ENCODE results near the gene BICRAL.
"Not testable (repeated sequence)": the region's sequence is repeated elsewhere in the genome, so short reads cannot be mapped to it uniquely, and the experiment has no call there.

The BICRAL gene

DNA sequence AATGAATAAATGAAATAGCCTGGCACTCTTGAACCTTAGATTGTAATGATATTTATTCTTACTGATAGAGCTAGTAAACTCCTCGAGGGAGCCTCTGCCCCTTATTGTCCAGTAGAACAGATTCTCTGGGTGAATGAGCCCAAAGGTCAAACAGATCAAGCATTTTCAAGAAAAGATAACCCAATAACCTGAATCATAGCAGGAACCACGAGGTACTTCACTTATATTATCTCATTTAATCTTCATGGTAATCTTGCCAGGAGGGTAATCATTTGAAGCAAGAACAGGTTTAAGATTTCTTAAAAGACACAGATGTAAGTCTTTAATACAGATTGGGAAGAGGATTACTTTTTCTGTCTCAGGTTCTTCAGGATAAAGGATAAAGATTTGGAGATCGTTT lies 18.9 kb upstream of the BICRAL start:
- no peak for DNase-seq

DNA sequence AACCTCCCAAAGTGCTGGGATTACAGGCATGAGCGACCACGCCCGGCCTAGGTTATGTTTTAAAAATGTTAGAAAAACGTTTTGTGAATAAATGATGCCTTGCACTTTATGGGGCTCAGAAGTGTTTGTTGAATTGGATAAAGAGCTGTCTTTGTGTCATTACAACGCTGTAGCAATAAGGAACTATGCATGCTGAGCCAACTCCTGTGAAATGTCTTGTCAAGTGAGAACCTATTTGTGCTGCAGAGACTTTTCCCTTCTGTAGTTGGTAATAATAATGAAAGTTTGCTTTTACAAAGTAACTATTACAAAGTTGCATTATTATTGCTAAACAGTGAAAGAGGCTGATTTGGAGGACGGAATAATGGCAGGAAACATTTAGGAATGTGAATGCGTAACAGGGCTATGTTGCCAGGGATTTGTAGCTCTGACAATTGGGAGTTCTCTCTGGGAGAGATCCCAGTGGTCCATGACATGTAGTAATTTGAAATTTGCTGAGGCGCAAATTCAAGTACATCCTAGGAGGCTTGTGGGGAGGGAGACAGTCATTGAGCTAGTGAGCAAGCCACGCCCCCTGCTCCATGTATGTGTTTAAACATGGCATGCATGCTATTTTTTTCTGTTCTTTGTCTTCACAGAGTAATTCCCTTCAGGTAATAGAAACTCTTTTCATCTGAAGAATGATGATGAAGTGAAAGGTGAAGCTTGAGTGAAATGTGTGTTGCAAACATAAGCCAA lies 16.8 kb upstream of the BICRAL start:
- no peak for DNase-seq

DNA sequence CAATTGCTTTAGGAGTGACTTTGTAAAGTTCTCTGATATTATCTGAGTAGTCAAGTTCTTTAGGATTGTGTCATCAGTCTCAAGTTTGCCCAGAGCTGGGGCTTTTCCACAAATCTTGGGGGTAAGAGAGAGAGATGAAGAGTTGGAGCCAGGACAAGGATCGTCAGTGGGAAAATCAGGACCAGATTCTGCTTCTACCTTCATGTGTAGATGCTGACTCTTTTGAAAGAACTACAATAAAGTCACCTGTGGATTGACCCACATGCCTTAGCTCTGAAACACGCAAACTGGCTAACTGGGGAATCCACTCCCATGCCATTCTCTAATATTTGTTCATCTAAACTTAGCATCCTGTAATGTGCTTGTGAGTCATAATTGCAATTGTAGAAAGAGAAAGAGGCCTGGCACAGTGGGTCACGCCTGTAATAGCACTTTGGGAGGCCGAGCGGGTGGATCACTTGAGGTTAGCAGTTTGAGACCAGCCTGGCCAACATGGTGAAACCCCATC lies 15.6 kb upstream of the BICRAL start:
- DNase-seq, result no peak

DNA sequence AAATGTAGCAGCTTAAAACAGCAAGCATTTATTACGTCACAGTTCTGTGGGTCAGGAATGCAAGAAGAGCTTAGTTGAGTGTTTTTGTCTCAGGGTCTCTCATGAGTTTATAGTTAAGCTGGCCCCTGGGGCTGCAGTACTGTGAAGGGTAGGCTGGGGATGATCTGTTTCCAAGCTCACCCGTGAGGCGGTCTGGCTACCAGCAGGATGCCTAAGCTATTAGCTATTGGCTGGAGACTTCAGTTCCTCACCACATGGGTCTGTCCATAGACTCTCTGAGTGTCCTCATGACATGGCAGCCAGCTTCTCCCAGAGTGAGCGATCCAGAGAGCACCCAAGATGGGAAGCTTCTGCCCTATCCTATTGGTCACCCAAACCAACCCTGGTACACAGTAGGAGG lies 12.8 kb upstream of the BICRAL start:
- DNase-seq, result no peak

DNA sequence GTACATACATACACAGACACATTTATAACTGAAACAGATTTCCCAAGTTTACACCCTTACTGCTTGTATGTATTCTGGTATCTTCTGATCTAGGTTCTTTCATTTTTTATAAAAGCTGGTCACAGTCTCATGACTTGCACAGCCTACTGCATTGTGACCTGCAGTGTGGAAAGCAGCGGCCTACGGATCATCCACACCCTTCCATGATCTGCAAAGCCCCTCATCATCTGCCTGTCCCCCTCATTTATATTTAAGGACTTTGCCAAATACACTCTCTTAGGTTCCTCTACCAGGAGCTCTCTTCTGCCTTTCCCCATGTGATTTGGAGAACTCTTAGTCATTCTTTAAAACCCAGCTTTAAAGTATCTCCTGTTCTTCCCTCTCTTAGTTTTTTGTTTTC lies 12.0 kb upstream of the BICRAL start:
- no peak for DNase-seq

DNA sequence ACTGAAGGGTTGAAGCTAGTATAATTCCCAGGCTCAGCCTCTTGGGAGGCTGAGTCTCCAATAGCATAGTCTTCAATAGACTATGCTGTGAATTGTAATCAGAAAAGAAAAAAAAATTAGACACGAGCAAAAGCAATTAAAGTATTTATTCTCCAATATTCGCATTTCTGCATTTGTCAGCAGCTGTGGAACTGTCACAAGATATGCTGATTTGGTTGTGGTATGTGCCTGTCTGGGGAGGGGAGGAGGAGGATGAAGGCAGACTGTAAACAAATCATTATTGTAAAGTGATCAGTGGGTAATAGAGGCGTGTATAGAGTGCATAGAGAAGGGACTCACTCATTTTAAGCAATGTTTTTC lies 10.1 kb upstream of the BICRAL start:
- DNase-seq, result no peak

DNA sequence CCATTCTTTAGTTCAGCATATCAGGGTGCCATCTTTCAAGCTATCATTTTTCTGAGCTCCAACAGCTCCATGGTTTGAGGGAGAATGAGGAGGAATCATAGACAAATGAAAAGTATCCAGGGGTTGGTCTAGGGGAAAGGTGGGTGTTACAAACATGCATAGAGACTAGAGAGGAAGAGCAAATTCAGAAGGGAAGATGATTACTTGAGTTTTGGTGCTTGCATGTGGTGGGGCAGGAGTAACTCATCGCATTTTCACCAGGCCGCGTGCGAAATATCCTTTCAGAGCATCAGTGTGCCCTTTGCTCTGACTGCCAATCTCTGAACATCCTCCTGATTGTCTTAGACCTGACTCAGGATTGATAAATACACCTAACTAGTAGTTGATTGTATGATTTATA lies 7.7 kb upstream of the BICRAL start:
- no peak for DNase-seq

DNA sequence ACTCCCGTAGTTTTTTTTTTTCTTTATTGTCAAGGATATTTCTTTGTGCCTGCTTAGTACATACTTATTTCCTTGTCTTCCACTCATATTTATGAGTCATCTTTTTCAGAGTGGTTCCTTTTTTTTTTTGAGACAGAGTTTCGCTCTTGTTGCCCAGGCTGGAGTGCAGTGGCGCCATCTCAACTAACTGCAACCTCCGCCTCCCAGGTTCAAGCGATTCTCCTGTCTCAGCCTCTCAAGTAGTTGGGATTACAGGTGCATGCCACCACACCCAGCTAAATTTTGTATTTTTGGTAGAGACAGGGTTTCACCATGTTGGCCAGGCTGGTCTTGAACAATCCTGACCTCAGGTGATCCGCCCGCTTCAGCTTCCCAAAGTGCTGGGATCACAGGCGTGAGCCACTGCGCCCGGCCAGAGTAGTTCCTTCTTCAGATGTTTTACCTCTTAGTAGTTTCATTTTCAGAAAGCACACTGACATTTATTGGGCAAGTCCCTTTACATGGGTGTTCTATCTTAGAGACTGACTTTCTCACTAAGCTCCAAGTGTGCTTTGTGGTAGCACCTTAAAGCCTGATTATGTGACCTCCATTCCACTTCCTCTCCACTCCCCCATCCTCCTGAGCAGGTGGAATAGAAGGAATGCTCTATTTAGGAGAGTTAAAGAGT lies 6.9 kb upstream of the BICRAL start:
- DNase-seq, result not testable (repeated sequence)

DNA sequence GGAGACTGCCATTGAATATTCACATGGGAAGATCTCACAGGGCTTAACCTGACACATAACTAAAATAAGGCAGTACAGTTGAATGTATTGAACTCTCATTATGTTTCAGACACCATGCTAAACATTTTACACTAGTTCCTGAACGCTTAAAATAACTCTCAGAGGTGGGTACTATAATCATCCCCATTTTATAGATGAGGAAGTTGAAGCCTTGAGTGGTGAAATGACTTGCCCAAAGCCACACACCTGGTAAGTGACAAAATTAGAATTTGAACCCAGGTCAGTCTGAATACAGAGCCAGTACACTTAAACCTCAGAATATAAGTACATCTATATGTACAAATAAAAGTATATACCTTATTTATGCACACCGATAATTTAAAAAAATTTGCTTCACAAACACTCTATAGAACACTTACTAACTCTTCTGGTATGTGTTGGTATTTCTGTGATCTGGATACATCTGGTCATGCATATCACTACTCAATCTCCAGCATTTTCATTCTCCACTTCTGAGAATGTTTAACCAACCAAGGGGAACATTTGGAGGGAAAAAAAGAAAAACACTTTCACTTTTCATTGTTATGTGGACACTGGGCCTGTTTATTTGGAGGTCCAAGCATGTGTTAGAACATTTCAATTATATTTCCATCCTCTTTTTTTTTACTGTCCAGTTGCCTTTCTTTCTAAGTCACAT lies 4.6 kb upstream of the BICRAL start:
- no peak for DNase-seq

DNA sequence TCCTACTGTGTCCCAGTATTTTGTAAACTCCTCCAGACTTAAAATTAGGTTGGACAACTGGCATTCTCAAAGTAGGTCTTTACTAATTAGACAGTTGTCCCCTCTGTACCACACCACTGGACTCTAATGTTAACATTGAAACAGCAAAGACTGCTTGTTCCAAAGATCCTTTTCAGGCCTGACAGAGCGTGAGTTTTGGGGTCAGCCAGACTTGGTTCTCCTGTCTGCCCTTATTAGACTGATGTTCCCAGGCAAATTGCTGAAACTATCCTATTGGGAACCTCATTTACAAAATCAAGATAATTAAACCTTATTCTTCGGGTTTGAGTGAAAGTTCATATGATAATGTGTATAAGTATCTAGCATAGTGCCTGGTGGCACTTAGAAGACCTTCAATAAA lies 3.7 kb upstream of the BICRAL start:
- no peak for DNase-seq

DNA sequence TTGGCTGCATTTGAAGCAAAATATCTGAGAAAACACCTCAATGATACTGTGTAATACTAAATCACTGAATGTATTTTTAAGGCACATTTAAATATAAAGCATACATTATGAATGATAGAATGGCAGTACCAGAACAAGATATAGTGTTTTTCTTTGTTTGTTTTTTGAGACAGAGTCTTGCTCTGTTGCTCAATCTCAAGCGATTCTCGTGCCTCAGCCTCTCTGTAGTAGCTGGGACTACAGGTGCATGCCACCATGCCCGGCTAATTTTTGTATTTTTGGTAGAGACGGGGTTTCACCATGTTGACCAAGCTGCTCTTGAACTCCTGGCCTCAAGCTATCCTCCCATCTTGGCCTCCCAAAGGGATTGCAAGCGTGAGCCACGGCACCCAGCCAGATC lies 2.3 kb upstream of the BICRAL start:
- no peak for DNase-seq

DNA sequence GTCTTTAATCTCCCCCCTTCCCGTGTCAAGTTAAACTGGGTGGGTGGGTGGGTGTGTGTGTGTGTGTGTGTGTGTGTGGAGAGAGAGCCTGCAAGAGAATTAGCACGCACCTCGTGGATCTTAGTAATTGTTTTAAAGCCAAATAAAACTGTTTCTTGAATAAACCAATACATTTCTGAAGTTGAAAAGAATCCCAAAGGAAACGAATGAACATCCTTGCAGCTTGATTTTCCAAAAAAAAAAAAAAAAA lies 381 bp upstream of the BICRAL start:
- no peak for DNase-seq

DNA sequence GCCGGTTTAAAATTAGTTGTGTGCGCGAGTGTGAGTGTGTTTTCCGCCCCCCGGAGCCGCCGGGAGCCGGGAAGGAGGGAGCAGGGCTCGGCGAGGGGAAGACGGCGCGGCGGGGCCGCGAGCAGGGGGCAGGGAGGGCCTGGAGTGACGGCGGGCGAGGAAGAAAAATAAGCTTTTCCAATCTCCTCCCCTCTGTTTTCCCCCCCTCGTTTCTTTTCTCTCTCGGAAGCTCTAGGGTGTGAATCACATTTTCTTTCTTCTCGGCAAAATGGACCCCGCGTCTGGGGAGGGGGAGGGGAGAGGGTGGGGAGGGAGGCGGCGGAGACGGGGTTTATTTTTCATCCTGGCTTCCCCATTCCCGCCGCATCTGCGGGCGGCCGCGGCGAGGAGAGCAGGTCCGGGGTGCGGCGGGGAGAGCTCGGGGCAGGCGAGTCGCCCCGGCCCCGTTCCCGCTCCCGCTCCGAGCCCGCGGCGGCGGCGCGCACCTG lies 881 bp downstream of the BICRAL start:
- DNase-seq, result peak; percentile 81 to 94

DNA sequence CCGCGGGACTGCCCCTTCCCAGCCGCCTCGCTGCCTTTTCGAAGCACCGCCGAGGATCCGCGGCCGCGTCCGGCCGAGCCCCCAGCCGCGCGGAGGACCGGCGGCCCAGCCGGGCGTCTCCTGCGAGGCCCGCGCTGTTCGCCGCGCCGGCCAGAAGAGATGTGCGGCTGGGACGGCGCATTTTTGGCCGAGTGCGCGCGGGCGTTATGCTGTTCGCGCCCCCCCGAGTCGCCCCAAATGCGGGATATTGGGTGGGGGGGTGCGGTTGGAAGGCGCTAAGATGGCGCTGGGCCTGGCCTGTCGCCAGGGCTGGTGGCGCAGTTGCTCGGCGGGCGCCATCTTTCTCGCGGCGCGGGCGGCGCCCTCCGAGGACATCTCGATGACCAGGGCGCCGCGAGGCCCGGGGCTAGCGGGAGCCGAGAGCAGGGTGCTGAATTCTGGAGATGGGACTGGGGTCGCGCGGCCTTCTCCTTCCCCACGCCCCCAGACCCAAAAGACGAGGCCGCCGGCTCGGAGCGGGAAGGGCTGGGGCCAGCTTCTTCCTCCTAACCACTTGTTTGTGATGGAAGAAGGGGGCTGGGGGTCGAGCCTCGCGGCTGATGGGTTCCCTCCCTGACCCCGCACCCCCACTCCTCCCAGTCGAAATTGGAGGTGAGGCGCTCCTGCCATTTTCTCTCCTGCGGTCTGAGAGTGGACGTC lies 1.5 kb downstream of the BICRAL start:
- peak; percentile 62 to 90 for DNase-seq

DNA sequence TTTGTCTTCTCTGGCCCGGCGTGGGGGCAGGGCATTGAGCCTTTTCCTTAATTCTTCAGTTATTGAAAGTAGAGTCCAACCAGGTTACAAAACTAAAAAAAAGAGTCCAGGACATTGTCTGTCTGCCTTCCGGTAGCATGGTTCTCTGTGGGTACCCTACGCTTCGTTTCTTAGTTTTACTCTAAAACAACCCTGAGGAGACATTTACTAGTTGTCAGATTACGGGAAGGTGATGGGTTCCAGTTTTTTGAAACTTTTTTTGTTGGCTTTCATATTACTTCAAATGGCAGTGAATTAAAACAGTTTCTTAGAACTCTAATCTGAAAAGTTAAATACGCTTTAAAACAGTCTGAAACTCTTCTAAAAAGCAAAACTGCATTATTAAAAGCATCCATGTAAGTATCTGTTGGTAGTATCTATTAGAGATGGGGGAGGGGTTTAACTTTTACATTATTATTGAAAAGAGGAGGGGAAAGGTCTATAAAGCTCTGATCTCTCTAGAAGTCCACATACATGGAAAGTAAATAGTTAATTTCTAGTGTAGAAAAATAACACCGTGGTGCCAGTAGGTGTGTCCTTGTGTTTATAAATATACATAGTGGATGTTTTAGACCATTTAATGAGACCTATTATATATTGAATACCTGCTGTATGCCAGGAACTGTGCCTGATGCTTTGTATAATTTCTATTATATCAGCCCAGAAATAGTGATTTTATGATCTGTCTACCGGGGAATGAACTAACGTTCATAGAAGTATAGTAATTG lies 2.2 kb downstream of the BICRAL start:
- no peak for DNase-seq

DNA sequence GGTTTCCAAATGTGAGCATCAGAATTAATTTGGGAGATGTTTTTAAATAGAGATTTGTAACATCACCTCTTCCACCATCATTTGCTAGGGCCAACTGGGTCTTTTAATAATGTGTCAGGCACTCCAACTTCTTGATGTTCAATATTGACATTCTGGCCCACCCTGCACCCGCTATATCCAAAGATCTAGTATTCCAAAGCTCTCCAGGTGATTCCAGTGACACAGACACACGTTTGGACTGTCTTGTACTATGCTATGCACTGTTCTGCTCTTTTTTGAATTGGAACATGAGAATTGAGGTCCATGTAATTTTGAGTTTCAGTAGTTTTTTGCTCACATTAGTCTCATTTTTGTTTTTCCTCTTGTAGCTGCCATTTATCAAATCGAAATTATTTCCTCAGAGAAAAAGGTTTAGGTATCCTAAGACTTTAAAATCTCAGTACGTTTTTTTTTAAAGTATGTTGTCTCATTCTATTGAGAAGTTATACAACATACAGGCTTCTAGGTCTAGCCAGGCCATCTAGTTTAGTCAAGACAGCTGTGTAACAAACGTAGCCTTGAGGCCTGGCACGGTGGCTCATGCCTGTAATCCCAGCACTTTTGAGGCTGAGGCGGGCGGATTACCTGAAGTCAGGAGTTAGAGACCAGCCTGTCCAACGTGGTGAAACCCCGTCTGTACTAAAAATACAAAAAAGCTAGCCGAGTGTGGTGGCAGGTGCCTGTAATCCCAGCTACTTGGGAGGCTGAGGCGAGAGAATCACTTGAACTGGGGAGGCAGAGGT lies 3.1 kb downstream of the BICRAL start:
- no peak for DNase-seq

DNA sequence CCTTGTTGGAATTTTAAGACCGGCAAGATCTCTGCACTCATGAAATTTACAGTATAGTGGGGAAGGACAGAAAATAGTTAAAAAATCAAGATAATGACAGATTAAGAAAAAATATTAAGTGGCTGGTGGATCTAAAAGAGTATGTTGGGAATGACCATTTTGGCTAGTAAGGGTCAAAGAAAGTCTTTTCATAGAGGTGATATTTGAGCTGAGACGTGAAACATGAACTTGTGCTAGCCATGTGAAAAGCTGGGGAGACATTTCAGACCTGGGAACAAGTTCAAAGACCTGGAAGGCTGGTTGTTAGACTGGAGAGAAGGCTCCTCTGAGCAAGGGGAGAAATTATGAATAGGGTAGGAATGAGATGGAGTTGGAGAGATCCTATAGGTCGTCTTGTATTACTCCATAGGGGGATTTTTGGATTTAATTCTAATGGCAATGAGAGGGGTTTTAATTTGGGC lies 4.7 kb downstream of the BICRAL start:
- no peak for DNase-seq

DNA sequence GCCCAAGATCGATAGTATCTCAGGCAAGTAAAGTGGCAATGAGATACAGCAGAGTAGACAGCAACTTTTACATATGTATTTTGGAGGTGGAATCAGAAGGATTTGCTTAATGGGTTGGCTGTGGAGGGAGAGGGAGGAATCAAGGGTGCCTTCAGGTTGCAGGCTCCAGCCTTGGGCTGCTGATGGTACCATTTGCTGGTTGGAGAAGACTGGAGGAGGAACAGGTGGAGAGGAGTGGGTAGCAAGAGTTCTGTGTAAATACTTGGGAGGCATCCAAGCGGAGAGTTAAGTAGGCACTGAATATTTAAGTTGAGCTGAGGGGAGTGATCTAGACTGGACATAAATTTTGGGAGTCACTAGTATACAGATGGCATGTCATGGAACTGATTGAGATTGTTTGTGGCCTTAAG lies 5.2 kb downstream of the BICRAL start:
- peak in 1 of 2 experiments; percentile 12 for DNase-seq

DNA sequence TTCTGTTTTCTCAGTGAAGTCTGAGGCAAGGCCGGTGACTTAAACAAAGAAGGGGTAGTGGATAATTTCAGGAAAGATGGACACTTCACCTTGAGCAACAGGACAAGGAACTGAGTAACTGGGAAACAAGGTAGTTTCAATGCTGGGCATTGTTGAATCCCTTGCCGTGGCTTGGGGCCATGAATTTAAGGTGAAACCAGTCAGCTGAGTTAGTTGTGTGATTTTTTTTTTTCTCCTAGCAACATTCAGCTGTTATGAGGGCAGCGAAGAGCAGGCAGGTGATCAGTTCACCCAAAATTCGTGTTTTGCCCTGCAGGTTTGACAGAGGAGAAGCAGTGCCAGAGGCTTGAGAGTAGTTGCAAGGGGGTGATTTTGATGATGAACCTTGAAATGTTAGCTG lies 6.8 kb downstream of the BICRAL start:
- no peak for DNase-seq

DNA sequence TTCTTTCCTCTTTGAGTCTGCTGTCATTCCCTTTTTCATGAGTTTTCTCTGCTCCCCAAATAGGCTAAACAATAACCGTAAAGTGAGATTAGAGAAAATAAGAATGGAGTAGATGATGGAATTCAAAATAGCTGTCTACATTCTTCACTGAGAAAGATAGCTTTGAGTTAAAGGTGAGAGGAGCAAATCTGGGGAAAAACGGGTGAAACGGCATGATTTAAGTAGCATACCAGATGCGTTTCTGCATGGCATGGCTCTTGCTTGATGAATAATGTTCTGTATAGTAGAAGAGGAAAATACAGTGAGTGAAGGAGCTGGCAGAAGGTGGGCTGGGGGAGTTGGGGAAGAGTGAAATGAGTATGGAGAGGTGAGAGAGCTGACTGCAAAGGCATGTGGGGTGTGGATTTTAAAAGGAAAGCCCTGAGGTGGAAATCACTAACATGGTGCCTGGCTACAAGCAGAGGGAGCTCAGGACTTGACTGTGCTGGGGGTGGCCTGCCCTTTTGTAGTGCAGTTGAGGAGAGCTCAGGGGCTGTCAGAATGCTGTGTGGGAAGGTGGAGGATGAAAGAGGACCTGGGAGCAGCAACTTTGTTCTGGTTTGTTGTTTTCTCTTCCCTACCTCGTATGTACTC lies 8.8 kb downstream of the BICRAL start:
- DNase-seq, result no peak

DNA sequence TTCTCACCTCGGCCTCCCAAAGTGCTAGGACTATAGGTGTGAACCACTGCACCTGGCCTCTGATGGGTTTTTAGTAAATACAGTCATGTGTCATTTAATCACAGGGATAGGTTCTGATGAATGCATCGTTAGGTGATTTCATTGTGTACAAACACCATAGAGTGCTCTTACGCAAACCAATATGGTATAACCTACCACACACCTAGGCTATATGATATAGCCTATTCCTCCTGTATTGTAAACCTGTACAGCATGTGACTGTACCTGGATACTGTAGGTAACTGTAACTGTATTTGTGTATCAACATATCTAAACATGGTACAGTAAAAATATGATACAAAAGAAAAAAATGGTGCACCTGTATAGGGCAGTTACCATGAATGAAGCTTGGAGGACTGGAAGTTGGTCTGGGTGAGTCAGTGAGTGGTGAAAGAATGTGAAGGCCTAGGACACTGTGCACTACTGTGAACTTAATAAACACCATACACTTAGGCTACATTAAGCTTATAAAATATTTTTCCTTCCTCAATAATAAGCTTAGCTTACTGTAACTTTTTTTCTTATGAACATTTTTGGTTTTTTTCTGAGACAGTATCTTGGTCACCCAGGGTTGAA lies 10.0 kb downstream of the BICRAL start:
- DNase-seq, result no peak
